TTC549 (cell line): ENCODE results near the gene GPX8.

Source experiments
- FAIRE-seq: peaks from 2 replicates; lab custom pipeline; 2012; peaks lifted over from hg19 to GRCh38; lab: Jason Lieb, UNC

GPX8 gene

GRCh38 chr5:55159763-55160492, at the start of gene GPX8:
TSS of gene GPX8 (plus strand) at chr5:55160171. CDS start at chr5:55160193, 22 bp downstream.
- no peak for FAIRE-seq

- no peak for FAIRE-seq
Measured at GRCh38 chr5:55110217-55110616, 49.8 kb upstream of the GPX8 start.

- no peak for FAIRE-seq
Measured at GRCh38 chr5:55113327-55113726, 46.6 kb upstream of the GPX8 start.

GRCh38 chr5:55114061-55114460, 45.9 kb upstream of the GPX8 start:
- no peak for FAIRE-seq

GRCh38 chr5:55123365-55123764, 36.6 kb upstream of the GPX8 start:
- FAIRE-seq = no peak

- FAIRE-seq = no peak
Measured at GRCh38 chr5:55134053-55134722, 25.8 kb upstream of the GPX8 start.

GRCh38 chr5:55136521-55136920, 23.4 kb upstream of the GPX8 start:
- FAIRE-seq = no peak

GRCh38 chr5:55140908-55141665, 18.9 kb upstream of the GPX8 start:
- FAIRE-seq = no peak

DNA sequence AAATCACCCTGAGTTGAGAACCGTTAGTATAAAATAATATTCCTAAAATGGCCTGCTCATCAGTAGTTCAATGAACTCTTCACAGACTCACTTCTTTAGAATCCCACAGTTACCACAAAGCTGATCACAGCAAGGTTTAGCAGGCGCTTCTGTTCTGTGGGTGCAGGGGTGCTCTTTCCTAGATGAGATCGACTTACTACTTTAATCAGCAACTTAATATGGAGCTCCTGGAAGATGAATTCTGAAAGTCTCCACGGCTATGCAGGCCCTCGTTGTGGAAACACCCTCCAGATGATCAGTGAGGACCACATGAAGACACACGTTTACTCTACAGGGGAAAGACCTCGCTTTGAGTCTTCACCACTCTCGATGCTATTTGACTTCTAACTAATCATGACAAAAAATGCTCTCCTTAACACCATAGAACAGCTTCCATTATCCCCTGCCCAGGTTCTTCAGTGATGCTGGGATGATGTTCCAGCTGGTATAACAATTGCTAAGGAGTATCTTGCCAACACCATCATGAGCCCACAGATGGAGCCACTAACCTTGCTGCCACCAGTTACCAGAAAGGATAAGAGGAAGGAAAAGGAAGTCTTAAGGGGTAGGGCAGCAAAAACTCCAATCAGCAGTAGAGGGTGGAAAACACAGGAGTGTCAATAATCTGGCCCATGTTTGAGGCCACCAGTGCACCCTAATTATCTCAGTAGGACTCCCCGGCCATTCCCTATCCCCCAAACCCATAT, 17.9 kb upstream of the GPX8 start:
- FAIRE-seq = no peak

- FAIRE-seq = no peak
Measured at GRCh38 chr5:55143624-55144023, 16.3 kb upstream of the GPX8 start.

- FAIRE-seq = no peak
Measured at GRCh38 chr5:55146080-55146479, 13.9 kb upstream of the GPX8 start.

GRCh38 chr5:55146543-55147151, 13.3 kb upstream of the GPX8 start:
- FAIRE-seq = no peak

DNA sequence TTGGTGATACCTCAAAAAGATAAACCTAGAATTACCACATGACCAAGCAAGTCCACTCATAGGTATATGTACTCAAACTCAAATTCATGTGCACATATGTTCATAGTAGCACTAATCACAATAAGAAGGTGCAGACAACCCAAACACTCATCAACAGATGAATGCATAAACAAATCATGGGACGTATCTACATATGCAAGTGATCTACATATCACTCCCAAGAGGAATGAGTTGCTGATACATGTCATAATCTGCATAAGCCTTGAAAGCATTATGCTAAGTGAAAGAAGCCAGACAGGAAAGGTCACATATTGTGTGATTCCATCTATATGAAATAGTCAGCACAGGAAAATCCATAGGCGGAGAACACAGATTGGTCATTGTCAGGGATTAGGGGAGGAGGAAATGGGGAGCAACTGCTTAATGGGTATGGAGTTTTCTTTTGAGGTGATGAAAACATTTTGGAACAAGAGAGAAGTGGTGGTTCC, 10.6 kb upstream of the GPX8 start:
- FAIRE-seq = no peak

GRCh38 chr5:55151923-55152842, 7.8 kb upstream of the GPX8 start:
- FAIRE-seq = no peak

- FAIRE-seq = no peak
Measured at GRCh38 chr5:55154873-55155272, 5.1 kb upstream of the GPX8 start.

DNA sequence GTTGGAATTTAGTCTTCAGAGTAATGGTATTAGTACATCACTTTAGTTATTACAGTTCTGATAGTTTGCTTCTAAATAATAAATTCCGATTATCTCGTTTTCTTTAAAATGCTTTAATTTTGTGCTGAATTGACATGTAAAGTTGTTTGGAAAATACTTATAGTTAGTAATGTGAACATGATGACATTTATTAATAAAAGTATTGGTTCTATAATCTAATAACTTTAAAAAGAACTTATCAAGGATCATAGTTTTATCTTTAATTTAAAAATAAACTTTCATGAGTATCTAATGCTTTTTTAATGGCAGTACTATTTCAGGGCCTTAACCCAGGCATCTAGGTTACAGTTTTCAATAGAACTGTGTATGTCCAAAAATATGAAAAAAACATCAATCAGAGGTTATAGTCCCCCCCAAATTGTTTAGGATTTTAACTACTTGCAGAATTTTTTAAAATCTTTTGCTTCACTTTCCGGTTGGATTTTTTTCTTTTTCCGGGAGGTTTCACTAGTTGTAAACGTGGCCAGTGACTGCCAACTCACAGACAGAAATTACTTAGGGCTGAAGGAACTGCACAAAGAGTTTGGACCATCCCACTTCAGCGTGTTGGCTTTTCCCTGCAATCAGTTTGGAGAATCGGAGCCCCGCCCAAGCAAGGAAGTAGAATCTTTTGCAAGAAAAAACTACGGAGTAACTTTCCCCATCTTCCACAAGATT, 680 bp downstream of the GPX8 start:
- FAIRE-seq = peak; percentile 97

GRCh38 chr5:55162666-55163065, 2.7 kb downstream of the GPX8 start:
- FAIRE-seq = no peak

DNA sequence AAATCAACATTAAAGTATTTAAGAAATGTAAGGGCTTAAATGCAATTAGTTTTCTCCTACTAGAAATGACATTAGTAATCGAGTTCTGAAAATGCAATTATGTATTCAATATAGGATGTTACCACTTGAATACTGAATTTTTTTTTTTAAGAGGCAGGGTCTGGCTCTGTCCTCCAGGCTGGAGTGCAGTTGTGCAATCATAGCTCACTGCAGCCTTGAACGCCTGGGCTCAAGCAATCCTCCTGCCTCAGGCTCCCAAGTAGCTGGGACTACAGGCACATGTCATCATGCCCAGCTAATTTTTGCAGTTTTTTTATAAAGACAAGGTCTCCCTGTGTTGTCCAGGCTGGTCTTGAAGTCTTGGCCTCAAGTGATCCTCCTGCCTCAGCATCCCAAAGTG, 11.5 kb downstream of the GPX8 start:
- no peak for FAIRE-seq

DNA sequence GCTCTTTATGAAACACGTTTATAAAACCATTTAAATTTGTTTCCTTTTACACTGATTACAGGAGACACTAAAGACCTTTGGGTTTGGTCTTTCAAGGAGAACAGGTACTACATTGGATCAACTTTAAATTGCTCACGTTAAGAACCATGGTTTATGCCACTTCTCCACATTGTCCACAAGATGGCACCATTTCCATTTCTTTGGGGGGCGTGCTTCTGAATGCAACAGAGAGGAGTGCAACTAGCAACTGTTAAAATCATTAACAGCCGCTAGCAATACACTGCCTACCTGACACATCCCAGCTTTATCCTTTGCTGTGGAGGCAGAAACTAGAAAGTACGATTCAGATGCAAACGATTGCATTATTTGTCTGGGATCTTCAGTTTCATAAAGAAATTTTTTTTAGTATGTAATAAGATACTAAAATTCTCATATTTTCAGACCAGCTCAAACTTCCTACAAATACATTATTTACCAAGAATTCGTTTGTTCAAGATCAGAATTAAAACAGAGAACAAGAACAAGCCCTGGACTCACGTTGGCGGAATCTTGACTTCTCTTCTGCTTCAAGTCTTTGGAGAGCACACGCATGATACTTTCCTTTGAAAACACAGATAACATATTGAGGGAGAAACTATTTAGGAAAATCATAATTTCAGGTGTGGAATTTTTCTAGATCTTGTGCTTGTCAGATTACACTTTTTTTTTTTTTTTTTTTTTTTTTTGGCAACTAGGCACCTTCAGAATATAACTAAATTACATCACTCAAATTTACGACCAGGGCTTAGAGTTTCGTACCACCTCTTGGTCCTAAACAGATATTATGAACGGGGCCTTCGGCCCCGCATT, 12.3 kb downstream of the GPX8 start:
- FAIRE-seq = peak; percentile 75
